HEK293 (cell line): Measurements from ENCODE around the gene SWAP70.

Experiments
- HIC1 ChIP-seq: fragments of 450-650 bp; formaldehyde crosslinking; IDR thresholded peaks from 2 replicates; pipeline ENCODE4 v1.5.1; 2016; ENCODE audit warnings: missing biosample characterization, missing genetic modification characterization
- INSM2 ChIP-seq: fragments of 450-650 bp; formaldehyde crosslinking; IDR thresholded peaks from 2 replicates; pipeline ENCODE4 v1.5.1; 2016; ENCODE audit warnings: missing biosample characterization, missing genetic modification characterization
- MZF1 ChIP-seq: fragments of 450-650 bp; formaldehyde crosslinking; IDR thresholded peaks from 2 replicates; pipeline ENCODE4 v1.5.1; 2017; ENCODE audit warnings: missing biosample characterization, missing genetic modification characterization, borderline replicate concordance
- TSHZ1 ChIP-seq: fragments of 450-650 bp; formaldehyde crosslinking; IDR thresholded peaks from 2 replicates; pipeline ENCODE4 v1.5.1; 2016; ENCODE audit warnings: missing biosample characterization, missing genetic modification characterization, borderline replicate concordance
- ZFP3 ChIP-seq: fragments of 450-650 bp; formaldehyde crosslinking; IDR thresholded peaks from 2 replicates; pipeline ENCODE4 v1.5.1; 2016; ENCODE audit warnings: low read depth, missing biosample characterization, missing genetic modification characterization
- ZFP37 ChIP-seq: fragments of 450-650 bp; formaldehyde crosslinking; IDR thresholded peaks from 2 replicates; pipeline ENCODE4 v1.5.1; 2016; ENCODE audit warnings: missing biosample characterization, missing genetic modification characterization
- ZNF155 ChIP-seq: fragments of 450-650 bp; formaldehyde crosslinking; IDR thresholded peaks from 2 replicates; pipeline ENCODE4 v1.5.1; 2016; ENCODE audit warnings: missing biosample characterization, missing genetic modification characterization
- ZNF157 ChIP-seq: fragments of 450-650 bp; formaldehyde crosslinking; IDR thresholded peaks from 2 replicates; pipeline ENCODE4 v1.5.1; 2016; ENCODE audit warnings: missing biosample characterization, missing genetic modification characterization
- ZNF16 ChIP-seq: fragments of 450-650 bp; formaldehyde crosslinking; IDR thresholded peaks from 2 replicates; pipeline ENCODE4 v1.5.1; 2016; ENCODE audit warnings: low read depth, missing biosample characterization, missing genetic modification characterization
- ZNF211 ChIP-seq: fragments of 450-650 bp; formaldehyde crosslinking; IDR thresholded peaks from 2 replicates; pipeline ENCODE4 v1.5.1; 2016; ENCODE audit warnings: low read depth, missing biosample characterization, missing genetic modification characterization
- ZNF214 ChIP-seq: fragments of 450-650 bp; formaldehyde crosslinking; IDR thresholded peaks from 2 replicates; pipeline ENCODE4 v1.5.1; 2017; ENCODE audit warnings: missing biosample characterization, mild to moderate bottlenecking, missing genetic modification characterization, borderline replicate concordance
- ZNF350 ChIP-seq: fragments of 450-650 bp; formaldehyde crosslinking; IDR thresholded peaks from 2 replicates; pipeline ENCODE4 v1.5.0; 2017; ENCODE audit warnings: missing biosample characterization, mild to moderate bottlenecking, missing genetic modification characterization
- ZNF391 ChIP-seq: fragments of 450-650 bp; formaldehyde crosslinking; IDR thresholded peaks from 2 replicates; pipeline ENCODE4 v1.5.1; 2016; ENCODE audit warnings: low read depth, missing biosample characterization, missing genetic modification characterization, borderline replicate concordance
- ZNF423 ChIP-seq: fragments of 450-650 bp; formaldehyde crosslinking; IDR thresholded peaks from 2 replicates; pipeline ENCODE4 v1.5.1; 2016; ENCODE audit warnings: missing biosample characterization, missing genetic modification characterization
- ZNF433 ChIP-seq: fragments of 450-650 bp; formaldehyde crosslinking; IDR thresholded peaks from 2 replicates; pipeline ENCODE4 v1.5.1; 2016; ENCODE audit warnings: missing biosample characterization, missing genetic modification characterization, low read depth
- ZNF449 ChIP-seq: fragments of 450-650 bp; formaldehyde crosslinking; IDR thresholded peaks from 2 replicates; pipeline ENCODE4 v1.5.1; 2017; ENCODE audit warnings: missing biosample characterization, mild to moderate bottlenecking, missing genetic modification characterization, moderate library complexity
- ZNF501 ChIP-seq: fragments of 450-650 bp; formaldehyde crosslinking; IDR thresholded peaks from 2 replicates; pipeline ENCODE4 v1.5.1; 2016; ENCODE audit warnings: missing biosample characterization, missing genetic modification characterization
- ZNF521 ChIP-seq: fragments of 450-650 bp; formaldehyde crosslinking; IDR thresholded peaks from 2 replicates; pipeline ENCODE4 v1.5.1; 2017; ENCODE audit warnings: missing biosample characterization, mild to moderate bottlenecking, missing genetic modification characterization
- ZNF544 ChIP-seq: fragments of 450-650 bp; formaldehyde crosslinking; IDR thresholded peaks from 2 replicates; pipeline ENCODE4 v1.5.0; 2017; ENCODE audit warnings: missing biosample characterization, missing genetic modification characterization
- ZNF623 ChIP-seq: fragments of 450-650 bp; formaldehyde crosslinking; IDR thresholded peaks from 2 replicates; pipeline ENCODE4 v1.5.1; 2016; ENCODE audit warnings: missing biosample characterization, missing genetic modification characterization
- ZNF639 ChIP-seq: fragments of 450-650 bp; formaldehyde crosslinking; IDR thresholded peaks from 2 replicates; pipeline ENCODE4 v1.5.1; 2016; ENCODE audit warnings: missing biosample characterization, missing genetic modification characterization
- ZNF704 ChIP-seq: fragments of 450-650 bp; formaldehyde crosslinking; IDR thresholded peaks from 2 replicates; pipeline ENCODE4 v1.5.1; 2016; ENCODE audit warnings: missing biosample characterization, missing genetic modification characterization
- ZNF707 ChIP-seq: fragments of 450-650 bp; formaldehyde crosslinking; IDR thresholded peaks from 2 replicates; pipeline ENCODE4 v1.5.1; 2016; ENCODE audit warnings: missing biosample characterization, missing genetic modification characterization
- ZNF791 ChIP-seq: fragments of 450-650 bp; formaldehyde crosslinking; IDR thresholded peaks from 2 replicates; pipeline ENCODE4 v1.5.1; 2016; ENCODE audit warnings: missing biosample characterization, missing genetic modification characterization
- ZSCAN16 ChIP-seq: fragments of 450-650 bp; formaldehyde crosslinking; IDR thresholded peaks from 2 replicates; pipeline ENCODE4 v1.5.1; 2016; ENCODE audit warnings: missing biosample characterization, missing genetic modification characterization
- ZSCAN23 ChIP-seq: fragments of 450-650 bp; formaldehyde crosslinking; IDR thresholded peaks from 2 replicates; pipeline ENCODE4 v1.5.1; 2016; ENCODE audit warnings: missing biosample characterization, missing genetic modification characterization
- ZSCAN5A ChIP-seq: fragments of 450-650 bp; formaldehyde crosslinking; IDR thresholded peaks from 2 replicates; pipeline ENCODE4 v1.5.1; 2016; ENCODE audit warnings: missing biosample characterization, missing genetic modification characterization

The SWAP70 gene

GRCh38 chr11:9759519-9760192 is 95.8 kb downstream of the SWAP70 start (continued):
- TF ChIP-seq ZSCAN16 (no peak), ZSCAN23 (tag by site-specific recombination) (peak; percentile 91; the same call in 1 of the 2 replicates), ZNF449 (tag by site-specific recombination) (peak; percentile 94), ZNF423 (tag by site-specific recombination) (peak; percentile 79), ZNF155 (tag by site-specific recombination) (no peak), MZF1 (tag by site-specific recombination) (no peak), ZNF157 (tag by site-specific recombination) (no peak), ZNF707 (tag by site-specific recombination) (no peak), ZNF521 (tag by site-specific recombination) (no peak), ZFP3 (tag by site-specific recombination) (no peak), ZNF391 (tag by site-specific recombination) (peak; percentile 88; the same call in 1 of the 2 replicates), HIC1 (tag by site-specific recombination) (peak; percentile 91), INSM2 (peak; percentile 99), ZNF211 (no peak), ZNF433 (tag by site-specific recombination) (no peak), ZSCAN5A (tag by site-specific recombination) (no peak), ZNF791 (tag by site-specific recombination) (no peak), ZNF623 (tag by site-specific recombination) (peak; percentile 21; the same call in 1 of the 2 replicates), ZFP37 (tag by site-specific recombination) (peak; percentile 90), TSHZ1 (peak; percentile 93), ZNF544 (tag by site-specific recombination) (no peak), ZNF350 (tag by site-specific recombination) (no peak), ZNF704 (tag by site-specific recombination) (no peak), ZNF214 (tag by site-specific recombination) (no peak), ZNF639 (tag by site-specific recombination) (peak; percentile 92), ZNF501 (tag by site-specific recombination) (peak; percentile 15; the same call in 1 of the 2 replicates), ZNF16 (tag by site-specific recombination) (no peak)
